HCT116 (cell line): ENCODE measurements around the gene MYH13. TPM values are rescaled to one million over a fixed set of nuclear protein-coding genes. Genes with fewer than 3 reads are reported as not detected.

Source experiments
- ATAC-seq: fragments of 200-7000 bp; cut with Tn5 transposase; 2 replicates; pipeline ENCODE4 v1.9.1; 2020; ENCODE audit warnings: mild to moderate bottlenecking, moderate library complexity
- BruUV-seq: library from RNA; stranded (reverse); fragments of 400-500 nt; replicated peaks from 2 replicates; lab custom pipeline; 2021; lab: Mats Ljungman, UMichigan
- CTCF ChIA-PET: fragments of 300-600 bp; sonication (Branson Sonifier 250); formaldehyde crosslinking; loops from one replicate; lab custom pipeline; 2021; ENCODE audit warnings: antibody characterized with exemption; lab: Charles Lee
- POLR2A ChIA-PET: fragments of 300-600, 350-600 bp; sonication (Branson Sonifier 250); formaldehyde crosslinking; loops from one replicate; lab custom pipeline; 2021; ENCODE audit warnings: antibody characterized with exemption; lab: Charles Lee
- RAD21 ChIA-PET, 2 experiments: fragments of 300-600 bp; sonication (Branson Sonifier 250); formaldehyde crosslinking; loops; one replicate each; lab custom pipeline; 2023; ENCODE audit warnings: low total read pairs in 2 of 2; ENCODE audit not compliant: uncharacterized antibody in 2 of 2, unreplicated experiment in 2 of 2, low non-redundant PET in 1 of 2; lab: Charles Lee
- DNase-seq: peaks from one replicate; pipeline ENCODE4 v3.0.0-alpha.2; 2010; ENCODE audit warnings: low read depth, low spot score
- H2AFZ ChIP-seq: fragments of 200-600 bp; shearing (Covaris generic), sonication (generic); 2 replicates; pipeline ENCODE4 v1.6.1; 2017; ENCODE audit warnings: low read depth, mixed run types, mixed read lengths, antibody characterized with exemption, low read length; ENCODE audit not compliant: poor library complexity, severe bottlenecking
- H3K27ac ChIP-seq: 2 replicates; pipeline ENCODE4 v1.5.1; 2012; ENCODE audit warnings: low read depth, low read length
- H3K27me3 ChIP-seq: fragments of 200-600 bp; sonication (generic); 2 replicates; pipeline ENCODE4 v1.6.1; 2016; ENCODE audit warnings: mixed run types, low read length, mixed read lengths; ENCODE audit not compliant: insufficient read depth
- H3K36me3 ChIP-seq, 2 experiments: fragments of 200-500 bp in 1 of 2; fragments of 200-600 bp in 1 of 2; sonication (Bioruptor generic) in 1 of 2; sonication (generic) in 1 of 2; 2 replicates each; pipeline versions ENCODE4 v1.5.1 to v1.6.1; 2014 to 2016; ENCODE audit warnings: low read length in 2 of 2, inconsistent platforms in 1 of 2, mixed read lengths in 1 of 2, mixed run types in 1 of 2; ENCODE audit not compliant: insufficient read depth in 2 of 2, control insufficient read depth in 1 of 2
- H3K4me1 ChIP-seq, 2 experiments: fragments of 200-600 bp in 1 of 2; sonication (generic) in 1 of 2; 2 replicates each; pipeline versions ENCODE4 v1.5.1 to v1.6.1; 2012 to 2017; ENCODE audit warnings: low read length in 2 of 2, inconsistent platforms in 1 of 2, mild to moderate bottlenecking in 1 of 2, mixed read lengths in 1 of 2, mixed run types in 1 of 2, moderate library complexity in 1 of 2; ENCODE audit not compliant: insufficient read depth in 2 of 2, control insufficient read depth in 1 of 2
- H3K4me2 ChIP-seq: fragments of 200-600 bp; sonication (generic); 2 replicates; pipeline ENCODE4 v1.6.1; 2017; ENCODE audit warnings: mixed run types, low read length, mixed read lengths
- H3K4me3 ChIP-seq, 2 experiments: fragments of 200-600 bp in 1 of 2; sonication (generic) in 1 of 2; replicated peaks in 1 of 2; 2 replicates each; pipeline ENCODE4 v1.5.1; 2011 to 2016; ENCODE audit warnings: low read length in 2 of 2, control low read depth in 1 of 2, low read depth in 1 of 2, mild to moderate bottlenecking in 1 of 2, mixed read lengths in 1 of 2, mixed run types in 1 of 2
- H3K79me2 ChIP-seq: fragments of 200-600 bp; sonication (generic); 2 replicates; pipeline ENCODE4 v1.6.1; 2017; ENCODE audit warnings: mild to moderate bottlenecking, mixed run types, low read length, moderate library complexity, mixed read lengths; ENCODE audit not compliant: insufficient read depth
- H3K9ac ChIP-seq: fragments of 200-600 bp; sonication (generic); 2 replicates; pipeline ENCODE4 v1.6.1; 2016; ENCODE audit warnings: low read length, mixed read lengths
- H3K9me2 ChIP-seq: fragments of 200-600 bp; sonication (generic), shearing (Covaris generic); 2 replicates; pipeline ENCODE4 v1.6.1; 2017; ENCODE audit warnings: mixed run types, mild to moderate bottlenecking, moderate library complexity; ENCODE audit not compliant: insufficient read depth
- H3K9me3 ChIP-seq, 2 experiments: fragments of 200-500 bp in 1 of 2; fragments of 200-600 bp in 1 of 2; sonication (Bioruptor generic) in 1 of 2; sonication (generic) in 1 of 2; 2 replicates each; pipeline ENCODE4 v1.6.1; 2014 to 2017; ENCODE audit warnings: low read length in 2 of 2, mixed read lengths in 2 of 2, inconsistent platforms in 1 of 2, low read depth in 1 of 2, mild to moderate bottlenecking in 1 of 2, mixed run types in 1 of 2, moderate library complexity in 1 of 2; ENCODE audit not compliant: control insufficient read depth in 1 of 2, insufficient read depth in 1 of 2
- H4K20me1 ChIP-seq: fragments of 200-600 bp; sonication (generic), shearing (Covaris generic); 2 replicates; pipeline ENCODE4 v1.6.1; 2017; ENCODE audit warnings: mixed run types, mild to moderate bottlenecking, moderate library complexity; ENCODE audit not compliant: insufficient read depth
- CEBPB ChIP-seq: IDR thresholded peaks from 2 replicates; pipeline ENCODE4 v1.6.1; 2012; ENCODE audit warnings: low read depth
- EGR1 ChIP-seq: IDR thresholded peaks from 2 replicates; pipeline ENCODE4 v1.6.1; 2012; ENCODE audit warnings: low read depth
- ELF1 ChIP-seq: IDR thresholded peaks from 2 replicates; pipeline ENCODE4 v1.6.1; 2012; ENCODE audit warnings: low read depth, borderline replicate concordance
- EZH2 ChIP-seq: fragments of 200-600 bp; sonication (generic); IDR thresholded peaks from 2 replicates; pipeline ENCODE4 v1.6.1; 2017; ENCODE audit warnings: antibody characterized with exemption, mixed run types
- EZH2phosphoT487 ChIP-seq: fragments of 200-600 bp; IDR thresholded peaks from 2 replicates; pipeline ENCODE4 v1.6.1; 2018; ENCODE audit warnings: antibody characterized with exemption, borderline replicate concordance
- FOSL1 ChIP-seq: IDR thresholded peaks from 2 replicates; pipeline ENCODE4 v1.6.1; 2012; ENCODE audit warnings: low read depth
- JUND ChIP-seq: IDR thresholded peaks from 2 replicates; pipeline ENCODE4 v1.6.1; 2012
- POLR2A ChIP-seq: IDR thresholded peaks from 2 replicates; pipeline ENCODE4 v1.7.0; 2011; ENCODE audit warnings: borderline replicate concordance; ENCODE audit not compliant: insufficient read depth, insufficient read length; ENCODE audit errors: extremely low read depth
- SIN3A ChIP-seq: IDR thresholded peaks from 2 replicates; pipeline ENCODE4 v1.6.1; 2012; ENCODE audit warnings: low read depth
- SP1 ChIP-seq: IDR thresholded peaks from 2 replicates; pipeline ENCODE4 v1.6.1; 2012; ENCODE audit warnings: low read depth
- SRF ChIP-seq: IDR thresholded peaks from 2 replicates; pipeline ENCODE4 v1.6.1; 2012; ENCODE audit warnings: low read depth
- TCF7L2 ChIP-seq: IDR thresholded peaks from 2 replicates; pipeline ENCODE4 v1.7.0; 2011; ENCODE audit warnings: borderline replicate concordance, inconsistent platforms; ENCODE audit not compliant: insufficient read depth, insufficient read length; ENCODE audit errors: extremely low read depth
- ZFX ChIP-seq: fragments of 450-650 bp; IDR thresholded peaks from 2 replicates; pipeline ENCODE4 v1.6.1; 2017
- intact Hi-C: fragments of 100-400 bp; cut with micrococcal nuclease; formaldehyde crosslinking; loops from 2 replicates; pipeline ENCODE4 v1.10.0; 2022
- total RNA-seq: library from RNA; stranded (reverse); gene quantifications from one replicate; pipeline ENCODE4 v1.2.1, GENCODE V29; 2021; ENCODE audit not compliant: unreplicated experiment
- TF ChIP-seq, protein P1 (sequence below): IDR thresholded peaks from 2 replicates; pipeline ENCODE4 v1.6.1; 2011; ENCODE audit warnings: mild to moderate bottlenecking, low read length, moderate library complexity; ENCODE audit not compliant: insufficient replicate concordance; ENCODE audit errors: extremely low read depth
- TF ChIP-seq, protein P2 (sequence below): IDR thresholded peaks from 2 replicates; pipeline ENCODE4 v1.6.1; 2012

The MYH13 gene
- total RNA-seq, 1 experiment from 2014 or later: not detected

DNA sequence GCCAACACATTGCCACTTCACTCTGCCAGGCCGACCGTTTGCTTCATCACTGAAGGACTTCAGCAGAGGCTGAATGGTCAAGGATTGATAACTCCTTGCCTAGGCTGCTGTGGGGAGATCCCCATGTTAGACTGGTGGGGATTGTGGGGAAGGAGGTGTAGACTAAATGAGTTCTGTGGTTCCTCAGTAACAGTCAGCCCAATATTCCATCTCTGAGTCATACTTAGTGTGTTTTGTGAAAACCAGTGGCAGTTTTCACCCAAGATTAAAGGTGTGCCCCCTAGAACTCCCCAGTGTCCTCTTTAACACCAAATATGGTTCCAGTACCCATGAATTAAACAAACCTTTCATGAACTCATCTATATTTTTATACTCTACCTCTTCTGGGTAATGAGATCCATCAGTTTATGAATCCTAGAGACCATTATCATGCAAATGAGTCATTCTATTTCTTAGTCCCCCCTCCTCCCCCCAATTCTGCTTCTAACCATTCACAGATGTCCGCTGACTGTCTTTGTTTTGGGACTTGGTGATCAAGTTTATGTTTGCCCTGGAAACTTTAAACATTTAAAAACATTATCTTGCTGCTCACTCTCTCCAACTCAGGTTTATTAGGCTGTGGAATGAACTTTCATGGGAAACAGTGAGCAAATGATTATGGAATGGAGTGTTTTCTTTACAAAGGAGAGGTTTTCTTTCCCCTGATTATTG lies 107.6 kb downstream of the MYH13 start:
- no peaks in the 10 kb centered on the region for H4K20me1 ChIP-seq
- ChIA-PET POLR2A (no interaction called here), RAD21 (no interaction called here), CTCF (no interaction called here)
- no peaks in the 10 kb centered on the region for H3K9me3 ChIP-seq
- no peak overlapping the region for H3K9ac ChIP-seq
- ATAC-seq (no peak), DNase-seq (no peak)
- H3K4me3 ChIP-seq: no peak overlapping the region
- no peak for TF ChIP-seq EZH2
- no peak for TF ChIP-seq POLR2A
- no peak for TF ChIP-seq EGR1
- TF ChIP-seq FOSL1: no peak
- no peak for TF ChIP-seq ELF1
- no peak for TF ChIP-seq SRF
- no peak for TF ChIP-seq SIN3A
- no peak for TF ChIP-seq ZFX
- no peak for TF ChIP-seq TCF7L2
- TF ChIP-seq JUND: no peak
- TF ChIP-seq CEBPB: no peak
- TF ChIP-seq EZH2phosphoT487: no peak
- TF ChIP-seq SP1: no peak
- TF ChIP-seq, protein P1, sequence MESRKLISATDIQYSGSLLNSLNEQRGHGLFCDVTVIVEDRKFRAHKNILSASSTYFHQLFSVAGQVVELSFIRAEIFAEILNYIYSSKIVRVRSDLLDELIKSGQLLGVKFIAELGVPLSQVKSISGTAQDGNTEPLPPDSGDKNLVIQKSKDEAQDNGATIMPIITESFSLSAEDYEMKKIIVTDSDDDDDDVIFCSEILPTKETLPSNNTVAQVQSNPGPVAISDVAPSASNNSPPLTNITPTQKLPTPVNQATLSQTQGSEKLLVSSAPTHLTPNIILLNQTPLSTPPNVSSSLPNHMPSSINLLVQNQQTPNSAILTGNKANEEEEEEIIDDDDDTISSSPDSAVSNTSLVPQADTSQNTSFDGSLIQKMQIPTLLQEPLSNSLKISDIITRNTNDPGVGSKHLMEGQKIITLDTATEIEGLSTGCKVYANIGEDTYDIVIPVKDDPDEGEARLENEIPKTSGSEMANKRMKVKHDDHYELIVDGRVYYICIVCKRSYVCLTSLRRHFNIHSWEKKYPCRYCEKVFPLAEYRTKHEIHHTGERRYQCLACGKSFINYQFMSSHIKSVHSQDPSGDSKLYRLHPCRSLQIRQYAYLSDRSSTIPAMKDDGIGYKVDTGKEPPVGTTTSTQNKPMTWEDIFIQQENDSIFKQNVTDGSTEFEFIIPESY: no peak
- TF ChIP-seq, protein P2, sequence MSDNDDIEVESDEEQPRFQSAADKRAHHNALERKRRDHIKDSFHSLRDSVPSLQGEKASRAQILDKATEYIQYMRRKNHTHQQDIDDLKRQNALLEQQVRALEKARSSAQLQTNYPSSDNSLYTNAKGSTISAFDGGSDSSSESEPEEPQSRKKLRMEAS: no peak
- no peak overlapping the region for H3K27ac ChIP-seq
- H3K79me2 ChIP-seq: no peaks in the 10 kb centered on the region
- no peaks in the 10 kb centered on the region for H3K36me3 ChIP-seq
- no peaks in the 10 kb centered on the region for H3K9me2 ChIP-seq
- BruUV-seq: no TSS peak
- H2AFZ ChIP-seq: no peak overlapping the region
- no peak overlapping the region for H3K4me2 ChIP-seq
- no peaks in the 10 kb centered on the region for H3K4me1 ChIP-seq
- peaks cover 9% of the 10 kb centered on the region for H3K27me3 ChIP-seq
- intact Hi-C loops: no loop called here
